OCI-LY1 (cell line): Measurements from ENCODE around the gene DGCR2.

ENCODE experiments used
- H2AFZ ChIP-seq: fragments of 200-600 bp; sonication (generic), shearing (Covaris generic); 2 replicates; pipeline ENCODE4 v1.6.0; 2014; ENCODE audit warnings: antibody characterized with exemption, mild to moderate bottlenecking, low read length
- H3F3A ChIP-seq: fragments of 200-600 bp; sonication (generic), shearing (Covaris generic); 2 replicates; pipeline ENCODE4 v1.6.0; 2014; ENCODE audit warnings: mild to moderate bottlenecking, antibody characterized with exemption, low read length, moderate library complexity; ENCODE audit not compliant: insufficient read depth
- H3K27ac ChIP-seq: fragments of 200-600 bp; sonication (generic); 2 replicates; pipeline ENCODE4 v1.5.1; 2014; ENCODE audit warnings: low read length, mixed run types, mild to moderate bottlenecking, low read depth; ENCODE audit not compliant: poor library complexity, severe bottlenecking
- H3K27me3 ChIP-seq: fragments of 200-600 bp; sonication (generic); 2 replicates; pipeline ENCODE4 v1.6.0; 2014; ENCODE audit warnings: antibody characterized with exemption, mild to moderate bottlenecking, low read length, moderate library complexity; ENCODE audit not compliant: insufficient read depth
- H3K36me3 ChIP-seq: fragments of 200-600 bp; sonication (generic); 2 replicates; pipeline ENCODE4 v1.6.1; 2014; ENCODE audit warnings: mild to moderate bottlenecking, antibody characterized with exemption, low read length, moderate library complexity, mixed read lengths; ENCODE audit not compliant: insufficient read depth
- H3K4me1 ChIP-seq: fragments of 200-600 bp; sonication (generic); 2 replicates; pipeline ENCODE4 v1.5.1; 2014; ENCODE audit warnings: mild to moderate bottlenecking, low read length, moderate library complexity; ENCODE audit not compliant: insufficient read depth, severe bottlenecking
- H3K4me2 ChIP-seq: fragments of 200-600 bp; sonication (generic), shearing (Covaris generic); 2 replicates; pipeline ENCODE4 v1.6.1; 2014; ENCODE audit warnings: low read length
- H3K4me3 ChIP-seq: fragments of 200-600 bp; sonication (generic); 2 replicates; pipeline ENCODE4 v1.5.1; 2014; ENCODE audit warnings: low read length, low read depth, mild to moderate bottlenecking, mixed read lengths; ENCODE audit not compliant: poor library complexity, severe bottlenecking
- H3K79me2 ChIP-seq: fragments of 200-600 bp; shearing (Covaris generic); 2 replicates; pipeline ENCODE4 v1.6.1; 2016; ENCODE audit warnings: mixed run types, low read length, mixed read lengths; ENCODE audit not compliant: insufficient read depth
- H3K9ac ChIP-seq: fragments of 200-600 bp; sonication (generic), shearing (Covaris generic); 2 replicates; pipeline ENCODE4 v1.6.1; 2014; ENCODE audit warnings: mild to moderate bottlenecking, low read length, mixed read lengths
- H3K9me2 ChIP-seq: fragments of 200-600 bp; sonication (generic), shearing (Covaris generic); 2 replicates; pipeline ENCODE4 v1.6.1; 2014; ENCODE audit warnings: low read depth, mild to moderate bottlenecking, low read length, mixed read lengths
- H3K9me3 ChIP-seq: fragments of 200-600 bp; shearing (Covaris generic); 2 replicates; pipeline ENCODE4 v1.6.1; 2014; ENCODE audit warnings: low read length, mixed read lengths
- H4K20me1 ChIP-seq: fragments of 200-600 bp; sonication (generic), shearing (Covaris generic); 2 replicates; pipeline ENCODE4 v1.6.0; 2016; ENCODE audit warnings: mild to moderate bottlenecking, low read length; ENCODE audit not compliant: insufficient read depth
- EZH2 ChIP-seq: fragments of 200-600 bp; sonication (generic), shearing (Covaris generic); IDR thresholded peaks from 2 replicates; pipeline ENCODE4 v1.8.0; 2017; ENCODE audit warnings: borderline replicate concordance, mixed run types, mild to moderate bottlenecking, antibody characterized with exemption, low read length, moderate library complexity, mixed read lengths
- TF ChIP-seq, protein P1 (sequence below): fragments of 200-600 bp; sonication (generic), shearing (Covaris generic); IDR thresholded peaks from 2 replicates; pipeline ENCODE4 v1.5.1; 2017; ENCODE audit warnings: mild to moderate bottlenecking, antibody characterized with exemption, low read length, moderate library complexity, mixed read lengths

The DGCR2 gene

GRCh38 chr22:19142394-19142793 lies 20.2 kb upstream of the DGCR2 start:
- Histone ChIP-seq H3F3A (no peaks in the 10 kb centered on the region), H3K9ac (no peak overlapping the region), H3K4me2 (no peak overlapping the region), H3K4me1 (peaks cover 12% of the 10 kb centered on the region), H3K27me3 (no peaks in the 10 kb centered on the region), H3K27ac (no peak overlapping the region), H3K9me2 (no peaks in the 10 kb centered on the region), H3K36me3 (peaks cover 48% of the 10 kb centered on the region), H4K20me1 (no peaks in the 10 kb centered on the region), H3K4me3 (no peak overlapping the region), H3K9me3 (no peaks in the 10 kb centered on the region), H2AFZ (no peak overlapping the region), H3K79me2 (0 out of 2 replicates have a peak, but pooled peaks cover 5% of the 10 kb centered on the region)
- TF ChIP-seq EZH2 = no peak
- TF ChIP-seq, protein P1, sequence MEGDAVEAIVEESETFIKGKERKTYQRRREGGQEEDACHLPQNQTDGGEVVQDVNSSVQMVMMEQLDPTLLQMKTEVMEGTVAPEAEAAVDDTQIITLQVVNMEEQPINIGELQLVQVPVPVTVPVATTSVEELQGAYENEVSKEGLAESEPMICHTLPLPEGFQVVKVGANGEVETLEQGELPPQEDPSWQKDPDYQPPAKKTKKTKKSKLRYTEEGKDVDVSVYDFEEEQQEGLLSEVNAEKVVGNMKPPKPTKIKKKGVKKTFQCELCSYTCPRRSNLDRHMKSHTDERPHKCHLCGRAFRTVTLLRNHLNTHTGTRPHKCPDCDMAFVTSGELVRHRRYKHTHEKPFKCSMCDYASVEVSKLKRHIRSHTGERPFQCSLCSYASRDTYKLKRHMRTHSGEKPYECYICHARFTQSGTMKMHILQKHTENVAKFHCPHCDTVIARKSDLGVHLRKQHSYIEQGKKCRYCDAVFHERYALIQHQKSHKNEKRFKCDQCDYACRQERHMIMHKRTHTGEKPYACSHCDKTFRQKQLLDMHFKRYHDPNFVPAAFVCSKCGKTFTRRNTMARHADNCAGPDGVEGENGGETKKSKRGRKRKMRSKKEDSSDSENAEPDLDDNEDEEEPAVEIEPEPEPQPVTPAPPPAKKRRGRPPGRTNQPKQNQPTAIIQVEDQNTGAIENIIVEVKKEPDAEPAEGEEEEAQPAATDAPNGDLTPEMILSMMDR = no peak

DNA sequence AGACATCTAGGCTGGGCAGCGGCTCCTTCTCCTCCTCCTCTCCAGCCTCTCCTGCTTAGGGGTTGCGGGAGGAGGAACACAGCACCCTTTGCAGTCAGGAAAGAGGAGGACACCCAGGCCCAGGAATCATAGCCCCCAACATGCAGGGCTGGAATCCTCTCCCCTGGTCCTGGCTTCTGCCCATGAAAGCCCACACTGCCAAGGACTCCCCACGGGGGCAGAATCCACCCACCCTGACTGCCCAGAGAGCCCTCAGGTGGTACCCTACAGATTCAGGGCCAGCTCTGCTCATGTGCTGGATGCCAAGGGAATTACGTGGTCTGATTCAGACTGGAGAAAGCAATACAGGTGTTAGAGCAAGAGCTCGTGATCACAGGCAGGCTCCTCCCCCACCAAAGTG lies 17.8 kb upstream of the DGCR2 start:
- no peak overlapping the region for H3K27ac ChIP-seq

DNA sequence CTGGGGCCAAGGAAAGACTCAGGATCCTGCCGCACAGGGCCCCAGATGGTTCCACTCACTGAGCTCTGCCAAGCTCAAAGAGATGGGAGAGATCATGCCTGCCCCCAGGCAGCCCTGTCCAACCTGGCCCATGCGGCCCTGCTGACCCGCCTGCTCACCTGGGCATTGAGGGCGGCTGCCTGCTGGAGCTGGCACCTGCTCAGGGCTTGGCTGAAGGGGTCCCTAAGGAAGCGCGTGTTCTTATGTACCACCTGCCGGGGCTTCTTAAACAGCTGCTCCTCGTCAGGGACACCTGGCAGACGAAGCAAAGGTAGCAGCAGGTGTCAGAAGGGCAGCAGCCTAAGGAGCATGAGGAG lies 16.8 kb upstream of the DGCR2 start:
- Histone ChIP-seq H2AFZ (no peak overlapping the region), H3K4me3 (no peak overlapping the region), H3K9me3 (no peaks in the 10 kb centered on the region), H3F3A (no peaks in the 10 kb centered on the region), H3K9ac (no peak overlapping the region), H3K79me2 (0 out of 2 replicates have a peak, but pooled peaks cover 4% of the 10 kb centered on the region), H3K4me1 (peaks cover 9% of the 10 kb centered on the region), H3K4me2 (no peak overlapping the region), H4K20me1 (no peaks in the 10 kb centered on the region), H3K27me3 (no peaks in the 10 kb centered on the region), H3K9me2 (no peaks in the 10 kb centered on the region), H3K27ac (no peak overlapping the region), H3K36me3 (peaks cover 73% of the 10 kb centered on the region)
- TF ChIP-seq, protein P1 = no peak
- TF ChIP-seq EZH2 = no peak

More for the DNA sequence above, 17.8 kb upstream of the DGCR2 start:
- H3K9me2 ChIP-seq = no peaks in the 10 kb centered on the region
- peaks cover 11% of the 10 kb centered on the region for H3K4me1 ChIP-seq
- no peaks in the 10 kb centered on the region for H3K27me3 ChIP-seq
- no peaks in the 10 kb centered on the region for H3K9me3 ChIP-seq
- H3K4me3 ChIP-seq = no peak overlapping the region
- H3K36me3 ChIP-seq = peaks cover 64% of the 10 kb centered on the region
- no peaks in the 10 kb centered on the region for H3F3A ChIP-seq
- no peak for TF ChIP-seq EZH2
- H3K9ac ChIP-seq = no peak overlapping the region
- H3K4me2 ChIP-seq = no peak overlapping the region
- H4K20me1 ChIP-seq = no peaks in the 10 kb centered on the region
- H3K79me2 ChIP-seq = 0 out of 2 replicates have a peak, but pooled peaks cover 5% of the 10 kb centered on the region
- H2AFZ ChIP-seq = no peak overlapping the region
